GM18909 (cell line): ENCODE measurements around the gene HNF4A.

ENCODE experiments used
- ATAC-seq: cut with Tn5 transposase; IDR thresholded peaks from one replicate; pipeline ENCODE4 v1.9.1; 2021; ENCODE audit warnings: mild to moderate bottlenecking; ENCODE audit not compliant: unreplicated experiment, poor library complexity

The HNF4A gene

DNA sequence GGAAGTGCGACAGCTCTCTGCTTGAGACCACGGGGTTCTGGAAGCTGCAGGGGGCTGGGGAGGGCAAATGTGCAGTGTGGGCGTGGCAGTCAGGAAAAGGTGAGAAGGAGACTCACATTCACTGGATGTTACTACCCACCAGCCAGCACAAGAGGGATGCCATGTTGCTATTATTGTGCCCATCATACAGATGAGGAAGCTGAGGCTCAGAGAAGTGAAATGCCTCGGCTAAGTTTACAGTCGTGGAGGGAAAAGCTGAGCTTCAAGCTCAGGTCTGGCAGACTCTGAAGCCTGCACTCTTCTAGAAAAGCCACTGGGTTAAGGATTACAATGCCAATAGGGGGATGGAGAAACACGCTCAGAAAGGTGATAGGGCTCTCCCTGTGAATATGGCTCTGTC lies 34.4 kb downstream of the HNF4A start:
- no peak for ATAC-seq

DNA sequence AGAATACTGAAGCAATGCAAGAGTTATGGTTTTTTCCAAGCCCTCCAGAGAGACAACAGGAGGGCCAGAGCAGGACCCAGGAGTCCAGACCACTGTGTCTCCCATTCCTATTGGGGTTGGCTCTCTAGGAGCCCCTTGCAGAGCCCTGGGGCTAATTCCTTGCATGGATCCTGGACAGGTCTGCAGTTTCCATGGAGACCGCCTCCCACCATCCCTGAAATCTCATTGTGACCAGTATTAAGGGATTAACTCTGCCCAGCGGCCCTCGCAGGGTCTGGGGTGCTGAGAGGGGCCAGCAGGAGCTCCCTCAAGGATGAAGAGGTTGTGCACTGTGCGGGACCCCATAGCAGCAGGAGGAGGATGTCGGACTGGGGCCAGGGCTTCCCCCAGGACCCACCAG lies 34.8 kb downstream of the HNF4A start:
- no peak for ATAC-seq

- no peak for ATAC-seq
Observed at GRCh38 chr20:44392088-44392775, 36.7 kb downstream of the HNF4A start.

DNA sequence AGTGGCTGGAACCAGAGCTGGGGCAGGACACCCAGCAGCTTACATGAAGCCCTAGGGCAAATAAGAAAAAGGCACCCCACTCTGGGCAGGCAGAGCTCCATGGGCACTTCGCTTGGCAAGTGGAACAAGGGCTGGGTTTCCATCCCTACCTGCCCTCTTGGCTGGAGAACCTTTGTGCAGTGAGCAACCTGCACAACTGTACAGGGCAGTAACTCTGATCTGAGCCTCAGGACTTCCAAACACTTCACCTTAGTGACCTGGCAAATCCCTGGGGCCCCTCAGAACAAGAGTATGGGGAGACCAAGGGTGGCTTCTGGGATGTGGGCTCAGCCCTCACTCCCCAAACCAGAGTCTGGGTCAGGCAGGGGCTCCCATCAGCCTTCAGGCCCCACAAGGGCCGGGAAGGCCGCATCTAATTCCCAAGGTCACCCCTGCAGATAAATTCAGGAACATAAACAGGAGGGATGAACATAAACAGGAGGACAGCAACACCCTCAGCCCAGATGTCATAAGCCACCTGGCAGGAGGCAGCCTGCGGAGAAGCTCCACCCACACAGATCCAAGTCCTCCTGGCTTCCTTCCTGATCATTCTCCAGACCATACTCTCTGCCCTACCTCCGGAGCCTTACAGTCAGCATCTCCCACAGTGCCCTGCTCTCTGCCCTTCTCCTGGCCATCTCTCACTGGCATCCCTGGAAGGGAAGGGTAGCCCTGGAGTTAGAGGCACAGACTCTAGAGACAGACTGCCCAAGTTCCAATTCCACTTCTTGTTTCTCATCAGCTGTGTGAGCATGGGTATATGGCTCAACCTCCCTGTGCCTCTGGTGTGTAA lies 37.5 kb downstream of the HNF4A start:
- ATAC-seq = no peak

- no peak for ATAC-seq
Observed at GRCh38 chr20:44393608-44394451, 38.3 kb downstream of the HNF4A start.

- ATAC-seq = no peak
Observed at GRCh38 chr20:44394452-44394701, 38.9 kb downstream of the HNF4A start.

DNA sequence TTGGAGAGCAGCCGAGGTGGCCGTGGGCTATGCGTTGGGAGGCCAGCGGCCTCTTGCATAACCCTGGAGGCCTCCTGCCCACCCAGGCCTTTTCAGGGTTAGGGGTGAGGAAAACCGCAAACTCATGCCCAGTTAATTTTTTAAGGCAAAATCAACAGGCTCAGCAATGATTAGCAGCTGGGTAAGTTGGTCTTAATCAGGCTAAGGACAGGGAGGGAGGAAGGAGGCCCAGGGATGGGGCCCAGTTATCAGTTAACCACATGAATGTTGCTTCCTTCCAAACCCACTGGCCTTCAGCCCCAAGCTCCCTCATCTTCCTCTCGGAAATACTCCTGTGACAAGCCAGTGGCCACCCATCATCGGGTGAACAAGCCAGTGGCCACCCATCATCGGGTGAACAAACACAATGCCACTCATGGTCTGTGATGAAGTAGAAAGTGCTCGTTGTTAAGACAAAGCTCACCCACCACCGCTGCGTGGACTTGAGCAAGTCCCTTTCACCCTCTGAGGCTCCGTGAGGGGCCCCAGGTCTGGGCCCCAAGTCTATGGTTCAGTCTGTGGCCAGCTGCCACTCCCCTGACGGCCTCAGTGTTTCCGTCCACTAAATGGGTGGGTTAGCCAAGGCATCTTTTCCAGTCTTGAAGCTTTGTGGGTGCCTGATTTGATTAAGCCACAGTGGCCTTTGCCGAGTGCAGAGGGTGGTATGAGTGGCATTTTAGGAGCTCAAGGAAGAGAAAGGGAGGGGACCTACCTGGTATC lies 39.4 kb downstream of the HNF4A start:
- ATAC-seq = no peak

GRCh38 chr20:44395461-44396340 lies 40.2 kb downstream of the HNF4A start:
- ATAC-seq = no peak

GRCh38 chr20:44396369-44397130 lies 41.1 kb downstream of the HNF4A start:
- no peak for ATAC-seq

GRCh38 chr20:44398335-44398734 lies 42.8 kb downstream of the HNF4A start:
- no peak for ATAC-seq

- ATAC-seq = no peak
Observed at GRCh38 chr20:44399446-44399845, 43.9 kb downstream of the HNF4A start.

GRCh38 chr20:44400671-44400969 lies 45.1 kb downstream of the HNF4A start:
- ATAC-seq = no peak

DNA sequence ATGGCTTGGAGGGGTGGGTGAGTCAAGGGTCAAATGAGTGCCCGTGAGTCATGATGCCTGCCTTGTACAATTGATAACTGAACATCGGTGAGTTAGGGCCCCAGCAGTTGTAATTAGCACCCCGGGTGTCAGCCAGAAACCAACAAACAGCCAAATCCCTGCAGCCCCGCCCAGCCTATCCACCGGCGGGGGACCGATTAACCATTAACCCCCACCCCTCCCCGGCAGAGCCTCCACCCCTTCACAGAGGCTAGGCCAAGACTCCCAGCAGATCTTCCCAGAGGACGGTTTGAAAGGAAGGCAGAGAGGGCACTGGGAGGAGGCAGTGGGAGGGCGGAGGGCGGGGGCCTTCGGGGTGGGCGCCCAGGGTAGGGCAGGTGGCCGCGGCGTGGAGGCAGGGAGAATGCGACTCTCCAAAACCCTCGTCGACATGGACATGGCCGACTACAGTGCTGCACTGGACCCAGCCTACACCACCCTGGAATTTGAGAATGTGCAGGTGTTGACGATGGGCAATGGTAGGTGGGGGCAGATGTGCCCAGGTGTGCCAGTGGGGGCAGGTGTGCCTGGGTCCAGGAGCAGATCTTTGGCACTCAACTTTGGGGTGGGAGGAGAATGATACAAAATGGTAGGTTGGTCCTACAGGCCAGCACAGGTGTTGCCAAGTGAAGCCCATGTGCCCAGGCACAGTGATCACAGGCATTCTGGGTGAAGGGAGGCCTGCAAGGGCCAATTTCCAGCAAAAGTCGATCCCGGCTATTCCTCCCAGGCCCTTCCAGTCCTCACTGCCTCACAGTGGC lies 45.7 kb downstream of the HNF4A start:
- no peak for ATAC-seq

DNA sequence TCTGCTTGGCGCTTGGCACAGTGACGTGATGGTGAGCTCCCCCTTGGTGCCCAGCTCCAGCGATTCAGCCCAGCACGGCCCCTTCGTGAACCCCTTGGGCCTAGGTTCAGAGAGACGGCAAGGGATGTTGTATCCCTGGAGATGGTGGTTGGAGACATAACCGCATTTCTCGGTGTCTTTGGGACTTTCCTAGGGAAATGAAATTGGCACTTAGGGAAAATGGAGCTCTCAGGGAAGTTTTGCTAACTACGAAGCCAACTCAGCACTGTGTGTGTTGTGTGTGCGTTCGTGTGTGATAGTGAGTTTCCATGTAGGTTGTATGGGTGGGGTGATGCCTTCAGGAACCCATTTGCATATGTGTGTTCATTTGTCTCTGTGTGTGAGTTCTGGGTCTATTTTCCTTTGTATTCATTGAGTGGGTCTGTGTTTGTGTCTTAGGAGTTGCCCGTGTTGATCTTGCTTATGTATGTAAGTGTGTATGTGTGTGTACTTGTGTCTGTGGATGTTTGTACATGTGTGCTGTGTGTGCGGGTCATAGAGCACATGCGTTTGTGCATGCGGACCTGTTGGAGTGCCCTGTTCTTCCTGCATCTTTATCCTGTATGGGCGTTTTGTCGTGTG lies 46.4 kb downstream of the HNF4A start:
- no peak for ATAC-seq

DNA sequence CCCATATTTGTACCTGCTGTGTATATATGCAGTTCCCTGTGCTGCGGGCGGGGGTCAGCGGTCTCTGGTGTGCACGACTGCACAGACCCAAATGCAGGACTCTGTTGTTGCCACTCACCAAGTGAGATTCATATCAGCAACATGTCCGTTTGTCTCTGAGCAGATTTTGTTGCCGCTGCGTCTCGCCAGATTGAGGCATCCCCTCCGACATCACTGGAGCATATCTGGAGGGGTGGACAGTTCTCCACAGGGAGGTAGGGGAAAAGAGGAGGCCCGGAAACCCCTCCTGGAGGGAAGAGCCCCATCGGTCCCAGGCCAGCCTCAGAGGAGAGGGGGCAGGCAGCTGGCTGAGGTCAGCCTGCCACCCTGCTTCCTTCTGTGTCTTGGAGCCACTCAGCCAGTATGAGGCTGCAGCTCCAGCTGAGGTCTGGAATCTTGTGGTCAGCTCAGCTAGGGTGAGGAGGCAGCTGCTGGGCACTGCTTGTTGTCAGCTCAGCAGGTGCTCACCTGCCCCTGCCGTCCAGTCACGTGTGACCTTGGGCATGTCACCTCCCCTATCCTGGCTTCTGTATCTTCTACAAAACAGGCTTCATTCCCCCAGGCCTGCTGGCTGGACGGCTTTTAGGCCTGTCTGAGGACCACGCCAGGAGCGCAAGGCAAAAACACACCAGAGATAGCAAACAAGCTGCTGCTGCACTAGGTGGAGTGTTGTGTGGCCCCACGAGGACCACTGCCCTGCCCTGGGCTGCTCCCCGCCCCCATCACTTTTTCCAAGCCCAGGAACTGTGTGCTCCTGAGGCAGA lies 47.1 kb downstream of the HNF4A start:
- no peak for ATAC-seq

GRCh38 chr20:44403194-44404112 lies 48.0 kb downstream of the HNF4A start:
- ATAC-seq = no peak
